Liver (tissue), 9 donors: ENCODE measurements around the gene CDK16. TPM values are rescaled to one million over a fixed set of nuclear protein-coding genes. Genes with fewer than 3 reads are reported as not detected.

Experiments used
- DNase-seq: peaks from one replicate; pipeline ENCODE4 v3.0.0-alpha.2; 2017; ENCODE audit warnings: low spot score
- H3K27ac ChIP-seq, 2 donors: one replicate each; pipeline ENCODE4 v1.7.0; 2013; ENCODE audit warnings: inconsistent platforms in 2 of 2, low read length in 2 of 2, control low read depth in 1 of 2, low read depth in 1 of 2, mild to moderate bottlenecking in 1 of 2
- H3K27me3 ChIP-seq, 4 donors: one replicate each; pipeline versions ENCODE4 v1.6.1 to v1.7.0; 2013; ENCODE audit warnings: low read length in 3 of 4, inconsistent platforms in 1 of 4, mild to moderate bottlenecking in 1 of 4, moderate library complexity in 1 of 4; ENCODE audit not compliant: control insufficient read depth in 4 of 4, insufficient read depth in 4 of 4
- H3K36me3 ChIP-seq, 4 donors: one replicate each; pipeline versions ENCODE4 v1.6.1 to v1.7.0; 2013; ENCODE audit warnings: low read length in 3 of 4, mild to moderate bottlenecking in 3 of 4, low read depth in 1 of 4, moderate library complexity in 1 of 4; ENCODE audit not compliant: control insufficient read depth in 4 of 4, insufficient read depth in 3 of 4
- H3K4me1 ChIP-seq, 4 donors: one replicate each; pipeline versions ENCODE4 v1.6.1 to v1.7.0; 2013; ENCODE audit warnings: low read length in 3 of 4, mild to moderate bottlenecking in 3 of 4, moderate library complexity in 1 of 4; ENCODE audit not compliant: control insufficient read depth in 4 of 4, insufficient read depth in 4 of 4
- H3K4me3 ChIP-seq, 3 donors: one replicate each; pipeline versions ENCODE4 v1.6.1 to v1.7.0; 2013; ENCODE audit warnings: low read length in 3 of 3, control low read depth in 1 of 3, low read depth in 1 of 3, mild to moderate bottlenecking in 1 of 3
- H3K9ac ChIP-seq, 2 donors: one replicate each; pipeline ENCODE4 v1.7.0; 2013; ENCODE audit warnings: low read length in 2 of 2, mild to moderate bottlenecking in 2 of 2, moderate library complexity in 2 of 2, control low read depth in 1 of 2, low read depth in 1 of 2
- H3K9me3 ChIP-seq, 4 donors: one replicate each; pipeline versions ENCODE4 v1.6.1 to v1.7.0; 2013; ENCODE audit warnings: low read length in 3 of 4; ENCODE audit not compliant: control insufficient read depth in 4 of 4
- EGR1 ChIP-seq, 2 donors: IDR thresholded peaks; 2 replicates each; pipeline ENCODE4 v1.6.1; 2016 to 2018; ENCODE audit warnings: antibody characterized with exemption in 2 of 2, low read depth in 2 of 2
- FOXA1 ChIP-seq: IDR thresholded peaks from 2 replicates; pipeline ENCODE4 v1.6.1; 2016; ENCODE audit warnings: antibody characterized with exemption
- FOXA2 ChIP-seq: IDR thresholded peaks from 2 replicates; pipeline ENCODE4 v1.6.1; 2016; ENCODE audit warnings: antibody characterized with exemption
- GABPA ChIP-seq, 2 donors: IDR thresholded peaks in 1 of 2; conservative IDR thresholded peaks in 1 of 2; 2 replicates each; pipeline ENCODE4 v1.6.1; 2016; ENCODE audit warnings: antibody characterized with exemption in 2 of 2, mild to moderate bottlenecking in 1 of 2, moderate library complexity in 1 of 2
- HNF4A ChIP-seq, 2 donors: conservative IDR thresholded peaks; 2 replicates each; pipeline ENCODE4 v1.6.1; 2016; ENCODE audit warnings: antibody characterized with exemption in 2 of 2, mild to moderate bottlenecking in 2 of 2
- HNF4G ChIP-seq: IDR thresholded peaks from 2 replicates; pipeline ENCODE4 v1.6.1; 2016; ENCODE audit warnings: antibody characterized with exemption
- JUND ChIP-seq, 2 donors: IDR thresholded peaks; 2 replicates each; pipeline ENCODE4 v1.6.1; 2016; ENCODE audit warnings: antibody characterized with exemption in 2 of 2
- NR2F2 ChIP-seq: IDR thresholded peaks from 2 replicates; pipeline ENCODE4 v1.6.1; 2016; ENCODE audit warnings: antibody characterized with exemption
- RAD21 ChIP-seq, 2 donors: IDR thresholded peaks; 2 replicates each; pipeline ENCODE4 v1.6.1; 2016; ENCODE audit warnings: antibody characterized with exemption in 2 of 2, mild to moderate bottlenecking in 2 of 2
- RXRA ChIP-seq, 2 donors: IDR thresholded peaks; 2 replicates each; pipeline ENCODE4 v1.6.1; 2017 to 2018; ENCODE audit warnings: antibody characterized with exemption in 2 of 2, mild to moderate bottlenecking in 1 of 2
- SP1 ChIP-seq: IDR thresholded peaks from 2 replicates; pipeline ENCODE4 v1.6.1; 2018; ENCODE audit warnings: antibody characterized with exemption, mild to moderate bottlenecking
- TAF1 ChIP-seq: conservative IDR thresholded peaks from 2 replicates; pipeline ENCODE4 v1.6.1; 2016; ENCODE audit warnings: antibody characterized with exemption, mild to moderate bottlenecking
- YY1 ChIP-seq: IDR thresholded peaks from 2 replicates; pipeline ENCODE4 v1.6.1; 2016; ENCODE audit warnings: antibody characterized with exemption, mild to moderate bottlenecking
- WGBS: extraction: QIAGEN DNeasy Blood & Tissue Kit; methylation state at CpG from one replicate; pipeline ENCODE4 v1.1.7; 2013; 5-methylcytosine and 5-hydroxymethylcytosine counted together
- polyA plus RNA-seq, 2 donors: library from polyadenylated mRNA; stranded (reverse) in 1 of 2; unstranded in 1 of 2; fragments of 200-250 nt in 1 of 2; fragments of >200 nt in 1 of 2; fragmentation: Nextera tagmentation in 1 of 2; extraction: Ambion mirVana in 1 of 2; gene quantifications; one replicate each; pipeline versions ENCODE4 v1.2.1 to v1.2.3, GENCODE V29; 2013 to 2015
- total RNA-seq, 2 donors: library from RNA; depleted of rRNA; stranded (reverse); fragments of >200 nt; gene quantifications; one replicate each; pipeline ENCODE4 v1.2.3, GENCODE V29; 2014
- TF ChIP-seq, protein P1 (sequence below): IDR thresholded peaks from 2 replicates; pipeline ENCODE4 v1.6.1; 2016; ENCODE audit warnings: antibody characterized with exemption, mild to moderate bottlenecking
- TF ChIP-seq, protein P2 (sequence below): fragments of 150-350 bp; IDR thresholded peaks from 2 replicates; pipeline ENCODE4 v1.5.1; 2017; ENCODE audit warnings: improper control_type of control experiment, low read depth, low read length; ENCODE audit not compliant: missing input control
- TF ChIP-seq, protein P3 (sequence below): IDR thresholded peaks from 2 replicates; pipeline ENCODE4 v1.6.1; 2016; ENCODE audit warnings: antibody characterized with exemption
- TF ChIP-seq, protein P4 (sequence below): IDR thresholded peaks from 2 replicates; pipeline ENCODE4 v1.6.1; 2016; ENCODE audit warnings: antibody characterized with exemption
- TF ChIP-seq, protein P5 (sequence below): IDR thresholded peaks from 2 replicates; pipeline ENCODE4 v1.6.1; 2016; ENCODE audit warnings: antibody characterized with exemption
- donor health status: healthy.
- donor health status: healthy.
- donor health status: healthy.
- donor health status: healthy.
- donor health status: healthy.

The CDK16 gene
- total and polyA plus RNA-seq, 4 donors = 10.8 to 31.1 (median 19.9) TPM

DNA sequence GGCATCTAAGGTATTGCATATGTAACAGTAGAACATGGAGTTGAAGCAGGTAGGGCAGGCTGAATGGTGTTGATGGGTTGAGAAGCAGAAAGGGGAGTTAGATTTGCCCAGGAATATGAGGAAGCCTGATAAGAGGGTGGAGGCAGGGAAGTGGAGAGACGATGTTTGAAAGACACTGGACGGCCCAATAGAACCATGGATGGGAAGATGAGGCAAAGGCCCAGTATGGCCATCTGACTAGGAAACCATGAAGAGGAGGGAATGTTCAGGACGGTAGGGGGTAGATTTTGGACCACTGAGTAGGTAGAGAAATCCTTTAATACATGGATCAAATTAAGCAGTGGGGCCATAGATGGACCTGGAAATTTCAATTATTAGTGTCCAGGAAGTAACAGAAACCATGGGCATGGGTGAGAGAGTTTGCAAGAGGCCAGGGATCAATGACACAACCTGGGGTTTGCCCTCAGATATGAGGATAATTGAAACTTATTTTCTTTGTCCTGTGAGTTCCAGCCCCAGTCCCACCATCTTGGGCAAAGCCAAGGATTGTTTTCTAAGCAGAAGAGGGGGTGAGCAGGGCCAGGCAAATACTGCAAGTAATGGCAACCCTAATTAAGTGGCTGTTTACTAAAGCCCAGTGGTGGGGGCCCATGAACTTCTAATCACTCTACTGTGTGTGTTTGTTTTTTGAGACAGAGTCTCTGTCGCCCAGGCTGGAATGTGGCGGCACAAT lies 11.8 kb downstream of the CDK16 start:
- H3K4me3 ChIP-seq = no peak overlapping the region
- TF ChIP-seq HNF4A (conservative IDR thresholded peaks at IDR 0.05) = no peak
- TF ChIP-seq, protein P1, sequence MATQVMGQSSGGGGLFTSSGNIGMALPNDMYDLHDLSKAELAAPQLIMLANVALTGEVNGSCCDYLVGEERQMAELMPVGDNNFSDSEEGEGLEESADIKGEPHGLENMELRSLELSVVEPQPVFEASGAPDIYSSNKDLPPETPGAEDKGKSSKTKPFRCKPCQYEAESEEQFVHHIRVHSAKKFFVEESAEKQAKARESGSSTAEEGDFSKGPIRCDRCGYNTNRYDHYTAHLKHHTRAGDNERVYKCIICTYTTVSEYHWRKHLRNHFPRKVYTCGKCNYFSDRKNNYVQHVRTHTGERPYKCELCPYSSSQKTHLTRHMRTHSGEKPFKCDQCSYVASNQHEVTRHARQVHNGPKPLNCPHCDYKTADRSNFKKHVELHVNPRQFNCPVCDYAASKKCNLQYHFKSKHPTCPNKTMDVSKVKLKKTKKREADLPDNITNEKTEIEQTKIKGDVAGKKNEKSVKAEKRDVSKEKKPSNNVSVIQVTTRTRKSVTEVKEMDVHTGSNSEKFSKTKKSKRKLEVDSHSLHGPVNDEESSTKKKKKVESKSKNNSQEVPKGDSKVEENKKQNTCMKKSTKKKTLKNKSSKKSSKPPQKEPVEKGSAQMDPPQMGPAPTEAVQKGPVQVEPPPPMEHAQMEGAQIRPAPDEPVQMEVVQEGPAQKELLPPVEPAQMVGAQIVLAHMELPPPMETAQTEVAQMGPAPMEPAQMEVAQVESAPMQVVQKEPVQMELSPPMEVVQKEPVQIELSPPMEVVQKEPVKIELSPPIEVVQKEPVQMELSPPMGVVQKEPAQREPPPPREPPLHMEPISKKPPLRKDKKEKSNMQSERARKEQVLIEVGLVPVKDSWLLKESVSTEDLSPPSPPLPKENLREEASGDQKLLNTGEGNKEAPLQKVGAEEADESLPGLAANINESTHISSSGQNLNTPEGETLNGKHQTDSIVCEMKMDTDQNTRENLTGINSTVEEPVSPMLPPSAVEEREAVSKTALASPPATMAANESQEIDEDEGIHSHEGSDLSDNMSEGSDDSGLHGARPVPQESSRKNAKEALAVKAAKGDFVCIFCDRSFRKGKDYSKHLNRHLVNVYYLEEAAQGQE = no peak
- no peak for TF ChIP-seq TAF1
- no peak for TF ChIP-seq FOXA1
- TF ChIP-seq, protein P2, sequence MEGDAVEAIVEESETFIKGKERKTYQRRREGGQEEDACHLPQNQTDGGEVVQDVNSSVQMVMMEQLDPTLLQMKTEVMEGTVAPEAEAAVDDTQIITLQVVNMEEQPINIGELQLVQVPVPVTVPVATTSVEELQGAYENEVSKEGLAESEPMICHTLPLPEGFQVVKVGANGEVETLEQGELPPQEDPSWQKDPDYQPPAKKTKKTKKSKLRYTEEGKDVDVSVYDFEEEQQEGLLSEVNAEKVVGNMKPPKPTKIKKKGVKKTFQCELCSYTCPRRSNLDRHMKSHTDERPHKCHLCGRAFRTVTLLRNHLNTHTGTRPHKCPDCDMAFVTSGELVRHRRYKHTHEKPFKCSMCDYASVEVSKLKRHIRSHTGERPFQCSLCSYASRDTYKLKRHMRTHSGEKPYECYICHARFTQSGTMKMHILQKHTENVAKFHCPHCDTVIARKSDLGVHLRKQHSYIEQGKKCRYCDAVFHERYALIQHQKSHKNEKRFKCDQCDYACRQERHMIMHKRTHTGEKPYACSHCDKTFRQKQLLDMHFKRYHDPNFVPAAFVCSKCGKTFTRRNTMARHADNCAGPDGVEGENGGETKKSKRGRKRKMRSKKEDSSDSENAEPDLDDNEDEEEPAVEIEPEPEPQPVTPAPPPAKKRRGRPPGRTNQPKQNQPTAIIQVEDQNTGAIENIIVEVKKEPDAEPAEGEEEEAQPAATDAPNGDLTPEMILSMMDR = no peak
- no peak for TF ChIP-seq GABPA (IDR thresholded peaks at IDR 0.05 in 1 of 2, conservative IDR thresholded peaks at IDR 0.05 in 1 of 2)
- TF ChIP-seq, protein P3, sequence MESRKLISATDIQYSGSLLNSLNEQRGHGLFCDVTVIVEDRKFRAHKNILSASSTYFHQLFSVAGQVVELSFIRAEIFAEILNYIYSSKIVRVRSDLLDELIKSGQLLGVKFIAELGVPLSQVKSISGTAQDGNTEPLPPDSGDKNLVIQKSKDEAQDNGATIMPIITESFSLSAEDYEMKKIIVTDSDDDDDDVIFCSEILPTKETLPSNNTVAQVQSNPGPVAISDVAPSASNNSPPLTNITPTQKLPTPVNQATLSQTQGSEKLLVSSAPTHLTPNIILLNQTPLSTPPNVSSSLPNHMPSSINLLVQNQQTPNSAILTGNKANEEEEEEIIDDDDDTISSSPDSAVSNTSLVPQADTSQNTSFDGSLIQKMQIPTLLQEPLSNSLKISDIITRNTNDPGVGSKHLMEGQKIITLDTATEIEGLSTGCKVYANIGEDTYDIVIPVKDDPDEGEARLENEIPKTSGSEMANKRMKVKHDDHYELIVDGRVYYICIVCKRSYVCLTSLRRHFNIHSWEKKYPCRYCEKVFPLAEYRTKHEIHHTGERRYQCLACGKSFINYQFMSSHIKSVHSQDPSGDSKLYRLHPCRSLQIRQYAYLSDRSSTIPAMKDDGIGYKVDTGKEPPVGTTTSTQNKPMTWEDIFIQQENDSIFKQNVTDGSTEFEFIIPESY = no peak
- TF ChIP-seq, protein P4, sequence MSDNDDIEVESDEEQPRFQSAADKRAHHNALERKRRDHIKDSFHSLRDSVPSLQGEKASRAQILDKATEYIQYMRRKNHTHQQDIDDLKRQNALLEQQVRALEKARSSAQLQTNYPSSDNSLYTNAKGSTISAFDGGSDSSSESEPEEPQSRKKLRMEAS = no peak
- no peak for TF ChIP-seq SP1
- no peak for TF ChIP-seq FOXA2
- TF ChIP-seq, protein P5, sequence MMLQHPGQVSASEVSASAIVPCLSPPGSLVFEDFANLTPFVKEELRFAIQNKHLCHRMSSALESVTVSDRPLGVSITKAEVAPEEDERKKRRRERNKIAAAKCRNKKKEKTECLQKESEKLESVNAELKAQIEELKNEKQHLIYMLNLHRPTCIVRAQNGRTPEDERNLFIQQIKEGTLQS = no peak
- no peak for TF ChIP-seq JUND (IDR thresholded peaks at IDR 0.05)
- no peak for TF ChIP-seq RXRA (IDR thresholded peaks at IDR 0.05)
- TF ChIP-seq NR2F2 = no peak
- no peak for TF ChIP-seq HNF4G
- no peak for TF ChIP-seq EGR1 (IDR thresholded peaks at IDR 0.05; ENCODE audit: low read depth in 2 of 2)
- TF ChIP-seq RAD21 (IDR thresholded peaks at IDR 0.05) = no peak
- no peak for TF ChIP-seq YY1
- H3K36me3 ChIP-seq = peaks cover 8 to 36% (median 17%) of the 10 kb centered on the region in 4 donors
- no peak overlapping the region for H3K27ac ChIP-seq
- no peaks in the 10 kb centered on the region for H3K9me3 ChIP-seq
- no peak for DNase-seq
- no peaks in the 10 kb centered on the region for H3K27me3 ChIP-seq
- WGBS = 86% methylated on average over 5 of the region's 5 CpGs
- H3K4me1 ChIP-seq = peaks cover 0 to 7% (median 0%) of the 10 kb centered on the region in 4 donors
- H3K9ac ChIP-seq = no peak overlapping the region
